CD4-positive, alpha-beta T cell treated with Interleukin-21 for 1 hour (primary cell): Measurements from ENCODE around the gene S100A10.

Source experiments
- DNase-seq: peaks from one replicate; pipeline ENCODE4 v3.0.0-alpha.2; 2020

The S100A10 gene, protein sequence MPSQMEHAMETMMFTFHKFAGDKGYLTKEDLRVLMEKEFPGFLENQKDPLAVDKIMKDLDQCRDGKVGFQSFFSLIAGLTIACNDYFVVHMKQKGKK

DNA sequence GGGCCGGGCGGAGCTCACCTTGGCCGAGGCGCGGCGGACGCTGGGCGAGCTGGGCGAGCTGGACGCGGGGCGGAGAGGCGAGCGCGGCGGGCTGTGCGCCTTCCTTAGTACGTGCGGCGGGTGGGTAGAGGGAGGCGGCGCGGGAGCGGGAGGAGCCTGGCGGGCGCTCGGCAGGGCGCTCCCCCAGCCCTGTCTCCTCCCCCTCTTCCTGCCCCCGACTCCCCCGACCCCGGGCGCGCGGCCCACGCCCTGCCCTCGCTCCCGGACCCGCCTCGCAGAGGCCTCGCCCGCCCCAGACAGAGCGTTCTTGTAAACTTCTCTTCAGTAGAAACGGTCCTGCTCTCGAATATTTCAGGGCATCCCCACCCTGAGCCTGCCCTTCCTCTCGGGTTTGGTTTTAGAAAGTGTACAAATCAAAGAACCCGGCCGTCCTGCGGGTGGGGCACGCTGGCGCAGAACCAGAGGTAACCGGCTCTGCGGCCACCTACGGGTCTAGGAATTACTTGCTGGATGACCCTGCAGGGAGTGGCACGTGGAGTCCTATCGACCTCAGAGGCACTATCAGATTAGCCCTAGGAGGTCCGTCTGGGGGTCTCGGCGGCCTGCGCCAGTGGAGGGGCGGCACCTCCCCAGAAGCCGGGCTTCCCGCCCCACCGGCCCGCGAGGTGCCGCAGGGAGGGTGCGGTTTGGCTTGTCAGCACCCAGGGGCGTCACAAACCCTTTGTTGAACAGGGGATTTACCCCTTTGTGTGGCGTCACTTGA is at the start of gene S100A10:
S100A10 (minus strand) TSS at position 126 of the 763 bp plus-strand sequence. CDS start 7,629 bp downstream, outside the sequence.
- peak; percentile 84 for DNase-seq

DNA sequence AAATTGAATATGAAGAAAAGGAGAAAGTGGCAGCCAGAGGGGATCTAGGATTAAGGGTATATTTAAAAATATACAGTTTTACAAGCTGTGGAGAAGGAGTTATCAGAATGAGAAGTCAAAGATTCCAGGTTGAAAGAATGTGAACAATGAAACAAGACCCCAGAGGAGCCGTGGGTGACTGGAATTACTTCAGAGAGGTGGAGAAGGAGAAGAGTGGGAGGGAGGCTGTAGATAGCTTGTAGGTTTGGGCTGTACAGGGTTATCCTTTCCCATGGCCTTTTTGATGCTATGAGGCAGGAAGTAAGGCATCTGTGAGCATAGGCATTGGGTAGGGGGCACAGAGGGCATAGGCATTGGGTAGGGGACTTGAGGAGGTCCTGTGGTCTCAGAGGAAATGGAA is 48.4 kb upstream of the S100A10 start:
- DNase-seq, result no peak

DNA sequence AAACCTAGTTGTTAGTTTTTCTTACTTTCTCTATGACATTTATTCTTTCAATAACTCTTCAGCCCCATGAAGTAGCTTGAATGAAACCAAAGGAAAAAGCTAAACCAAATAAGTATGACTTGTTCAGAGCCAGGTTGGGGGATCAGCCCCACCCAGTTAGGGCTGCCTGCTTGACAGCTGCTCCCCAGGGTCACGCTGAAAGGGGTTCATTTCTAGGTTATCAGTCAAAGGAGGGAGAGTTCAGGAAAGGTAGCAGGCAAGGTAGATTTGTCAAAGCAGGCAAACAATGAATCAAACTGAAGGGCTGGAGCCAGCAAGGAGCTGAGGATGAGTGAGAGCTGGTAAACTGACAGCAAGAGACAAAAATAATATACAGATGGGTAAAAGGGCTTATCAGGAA is 46.2 kb upstream of the S100A10 start:
- no peak for DNase-seq

DNA sequence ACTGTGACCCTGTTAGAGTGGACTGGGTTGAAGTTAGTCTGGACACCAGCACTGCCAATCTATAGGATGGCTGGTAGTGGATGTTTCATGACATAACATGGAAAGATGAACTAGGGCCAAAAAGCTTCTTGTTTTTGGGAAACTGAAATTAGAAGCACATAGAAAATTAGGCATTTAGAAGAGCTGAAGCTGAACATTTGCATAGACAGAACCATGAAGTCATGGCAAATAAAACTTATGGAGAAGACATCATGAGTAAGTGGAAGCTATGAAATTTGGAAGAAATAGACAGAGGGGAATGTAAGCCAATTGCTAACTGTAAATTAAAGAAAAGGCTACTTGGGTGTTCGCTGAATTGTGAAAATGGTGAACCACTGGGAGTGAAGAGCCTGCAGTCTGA is 45.8 kb upstream of the S100A10 start:
- no peak for DNase-seq

DNA sequence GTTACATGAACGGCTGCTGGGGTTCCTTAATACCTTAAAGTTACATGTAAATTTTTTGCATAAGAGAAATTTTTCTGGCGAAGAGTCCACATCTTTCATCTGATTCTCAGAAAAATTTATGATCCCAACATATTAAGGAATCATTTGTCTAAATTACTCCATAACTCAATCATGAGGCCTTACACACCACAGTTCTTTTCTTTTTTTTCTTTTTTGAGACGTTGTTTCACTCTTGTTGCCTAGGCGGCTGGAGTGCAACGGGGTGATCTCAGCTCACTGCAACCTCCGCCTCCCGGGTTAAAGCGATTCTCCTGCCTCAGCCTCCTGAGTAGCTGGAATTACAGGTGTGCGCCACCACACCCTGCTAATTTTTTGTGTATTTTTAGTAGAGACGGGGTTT is 45.2 kb upstream of the S100A10 start:
- no peak for DNase-seq

DNA sequence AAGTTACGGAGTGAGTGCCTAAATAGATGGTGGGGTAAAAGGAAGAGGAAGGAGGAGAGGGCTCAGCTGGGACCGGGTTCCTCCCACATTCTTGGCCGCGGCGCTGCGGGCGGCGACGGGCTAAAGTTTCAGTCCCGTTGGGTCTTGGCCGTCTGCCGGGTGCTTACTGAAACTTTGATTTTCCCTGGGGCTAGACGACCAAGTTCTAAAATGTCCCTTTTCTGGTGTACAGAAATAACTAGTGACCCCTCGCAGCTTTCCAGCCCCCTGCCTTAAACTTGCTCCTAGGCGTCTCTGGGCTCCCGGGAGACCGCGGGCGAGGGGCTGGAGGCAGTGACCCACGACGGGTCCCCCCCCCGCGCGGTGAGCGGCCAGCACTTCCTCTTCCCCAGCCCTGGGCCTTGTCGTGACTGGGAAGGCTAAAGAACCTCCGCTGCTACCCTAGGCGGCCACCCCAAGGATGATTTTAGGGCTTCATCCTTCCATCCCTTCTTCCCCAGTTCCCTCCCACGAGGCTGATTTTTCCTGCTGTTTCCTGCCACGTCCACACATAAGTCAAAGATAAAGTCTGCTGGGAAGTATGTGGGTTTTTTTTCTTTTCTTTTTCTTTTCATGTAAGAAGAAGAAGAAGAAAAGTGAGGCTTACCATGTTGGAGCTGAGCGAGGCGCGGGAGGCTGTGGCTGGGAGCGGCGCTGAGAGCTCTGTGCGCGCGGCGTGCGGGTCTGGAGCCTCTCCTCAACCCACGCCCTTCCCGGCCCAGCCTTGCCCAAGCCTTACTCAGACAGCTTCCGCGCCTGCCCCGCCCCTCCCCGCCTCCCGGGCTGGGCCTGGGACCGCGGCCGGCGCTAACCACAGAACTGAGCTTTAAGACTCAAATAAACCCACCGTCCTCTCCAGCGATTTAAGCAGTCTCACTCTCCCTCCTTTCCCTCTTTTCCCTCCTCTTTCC is 42.9 kb upstream of the S100A10 start, which contains the start of gene S100A11:
S100A11 (minus strand) TSS at position 738 of the 950 bp plus-strand sequence; CDS start at position 649, 89 bp downstream.
- DNase-seq, result peak; percentile 73

DNA sequence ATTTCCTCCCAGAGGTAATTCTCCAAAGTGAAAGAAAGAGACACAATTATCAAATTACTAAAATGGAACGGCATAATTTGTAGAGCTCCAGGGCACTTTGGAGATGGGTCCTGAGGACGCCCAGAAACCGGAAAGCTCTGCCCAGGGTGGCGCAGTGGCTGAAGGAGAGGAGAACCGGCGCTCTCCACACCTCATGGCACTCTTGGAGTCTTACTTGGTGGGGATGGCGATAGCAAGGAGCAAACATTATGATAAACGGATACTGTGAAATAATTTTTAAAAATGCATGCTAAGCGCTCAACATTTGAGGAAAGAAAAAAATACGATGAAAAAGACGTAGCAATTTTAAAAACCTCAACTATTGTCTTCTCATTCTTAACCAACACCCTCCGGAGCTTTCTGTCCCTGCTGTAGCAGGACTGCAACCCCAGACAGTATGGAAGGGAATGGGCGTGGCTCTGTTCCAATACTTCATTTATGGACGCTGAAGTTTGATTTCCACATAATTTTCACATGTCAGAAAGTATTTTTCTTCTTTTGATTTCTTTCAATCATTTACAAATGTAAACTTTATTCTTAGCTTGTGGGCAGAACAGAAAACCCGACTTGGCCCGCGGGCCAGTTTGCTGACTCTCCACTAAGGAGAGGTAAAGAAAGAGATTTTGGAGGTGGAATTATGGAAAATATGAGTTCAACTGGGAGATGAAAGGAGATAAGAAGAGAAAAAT is 42.0 kb upstream of the S100A10 start:
- DNase-seq, result peak; percentile 33

DNA sequence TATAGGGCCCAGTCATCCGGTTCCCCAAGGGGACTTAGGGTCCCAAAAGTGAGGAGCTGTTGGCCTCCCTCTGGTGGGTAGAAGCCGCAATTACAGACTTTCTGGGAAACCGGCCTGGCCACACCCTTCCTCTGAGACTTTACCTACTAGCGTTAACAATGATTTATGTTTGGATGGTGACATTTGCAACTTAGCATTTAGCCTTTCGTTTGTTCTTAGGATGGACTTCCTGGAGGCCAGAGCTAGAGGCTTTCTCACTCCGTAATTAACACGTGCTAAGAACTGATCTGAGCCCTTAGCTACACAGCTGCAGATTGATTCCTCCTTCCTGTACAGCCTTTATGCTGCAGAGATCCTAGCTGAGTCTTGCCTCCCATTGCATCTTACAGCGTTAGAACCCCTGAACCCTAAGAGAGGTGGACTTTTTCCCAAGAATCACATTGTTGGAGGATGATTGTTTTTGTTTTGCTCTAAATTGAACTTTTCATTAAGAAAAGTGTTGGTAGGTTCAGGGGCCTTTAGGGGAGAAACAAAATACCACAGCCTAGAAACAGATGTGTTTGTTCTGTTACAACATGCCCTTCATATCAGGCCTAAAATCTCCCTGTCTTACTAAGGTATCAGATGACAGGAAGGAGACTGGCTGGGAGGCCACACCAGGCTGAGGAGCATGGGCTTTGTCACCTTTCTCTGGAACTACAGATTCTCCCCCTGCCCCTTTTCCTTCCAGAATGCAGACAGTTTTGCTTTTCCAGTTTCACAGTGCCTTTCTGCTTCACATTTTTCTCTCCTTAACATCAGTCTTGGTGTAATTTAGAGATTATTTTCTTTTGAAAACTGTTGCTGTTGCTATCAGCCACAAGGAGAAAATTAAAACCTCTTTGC is 41.2 kb upstream of the S100A10 start:
- DNase-seq, result peak; percentile 79

DNA sequence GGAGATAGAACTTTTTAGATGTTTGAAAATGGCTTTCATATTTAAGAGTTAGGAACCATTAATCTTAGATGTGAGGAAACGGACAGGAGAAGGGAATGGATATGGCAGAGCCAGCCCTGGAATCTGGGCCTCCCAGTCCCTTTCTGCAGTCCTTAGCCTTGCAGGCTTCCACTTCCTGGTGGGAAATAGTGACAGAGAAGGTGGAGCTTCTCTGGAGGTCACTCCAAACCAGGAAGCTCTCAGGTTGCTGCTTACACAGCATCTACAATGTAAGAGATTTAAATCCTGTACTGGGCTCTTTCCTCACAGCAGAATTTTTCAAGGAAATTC is 40.6 kb upstream of the S100A10 start:
- no peak for DNase-seq

DNA sequence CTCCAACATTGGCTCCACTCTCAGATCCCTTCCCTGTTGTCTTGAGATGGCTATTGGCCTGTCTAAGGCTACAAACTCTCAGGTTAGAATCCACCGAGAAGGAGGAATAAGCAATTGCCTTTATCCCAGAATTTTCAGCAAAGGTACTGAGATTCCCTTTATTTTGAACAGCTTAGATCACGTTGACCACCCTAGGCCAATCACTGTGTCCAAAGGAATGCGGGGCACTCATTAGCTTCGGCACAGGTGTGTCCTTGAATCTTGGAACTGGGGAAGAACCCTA is 36.2 kb upstream of the S100A10 start:
- DNase-seq, result no peak

DNA sequence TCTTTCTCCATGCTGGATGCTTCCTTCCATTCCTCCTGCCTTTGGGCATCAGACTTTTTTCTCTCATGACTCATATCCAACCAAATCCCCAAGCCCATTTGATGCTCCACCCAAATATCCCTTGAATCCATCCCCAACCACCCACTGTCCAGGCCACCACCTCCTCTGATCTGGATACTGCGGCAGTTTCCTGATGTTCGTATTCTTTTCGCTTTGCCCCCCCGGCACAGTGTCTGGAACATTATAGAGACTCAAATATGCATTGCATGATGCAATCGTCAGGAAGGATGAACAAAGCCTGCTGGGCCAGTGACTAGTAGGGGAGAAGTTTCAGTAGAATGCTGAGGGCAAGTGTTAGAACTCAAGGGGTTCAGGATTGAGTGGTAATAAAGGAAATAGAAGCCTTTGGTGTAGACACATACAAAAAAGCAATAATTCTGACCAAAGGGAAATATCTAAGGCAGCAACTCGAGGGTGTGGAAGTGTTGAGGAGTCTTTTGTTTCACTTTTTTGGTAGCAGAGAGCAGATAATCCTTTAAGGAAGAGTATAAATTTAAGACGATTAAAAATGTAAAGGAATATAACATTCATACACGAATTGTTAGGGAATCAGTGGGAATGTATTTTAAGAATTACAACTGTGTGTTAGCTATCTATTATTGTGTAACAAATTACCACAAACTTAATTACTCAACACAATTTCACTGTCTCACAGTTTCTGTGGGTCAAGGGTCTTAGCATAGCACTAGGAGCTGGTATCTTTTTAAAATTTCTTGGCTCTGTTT is 35.7 kb upstream of the S100A10 start:
- DNase-seq, result no peak

DNA sequence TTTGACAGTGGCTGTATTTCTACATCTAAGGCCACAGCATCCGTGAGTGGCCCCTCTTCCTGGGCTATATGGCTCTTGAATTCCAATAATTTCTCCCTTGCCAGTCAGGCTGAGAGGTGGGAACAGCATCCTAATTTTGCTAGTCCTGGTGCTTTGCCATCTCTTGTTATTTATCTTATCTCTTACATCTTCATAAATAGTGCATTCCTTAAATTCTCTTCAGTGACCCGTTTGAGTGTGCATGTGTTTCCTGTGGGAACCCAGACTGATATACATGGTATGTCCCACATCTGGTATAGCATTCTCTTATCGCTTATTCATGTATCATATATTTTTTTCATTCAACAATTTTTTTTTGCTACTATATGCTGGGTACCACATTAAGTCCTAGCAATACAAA is 33.2 kb upstream of the S100A10 start:
- DNase-seq, result no peak

DNA sequence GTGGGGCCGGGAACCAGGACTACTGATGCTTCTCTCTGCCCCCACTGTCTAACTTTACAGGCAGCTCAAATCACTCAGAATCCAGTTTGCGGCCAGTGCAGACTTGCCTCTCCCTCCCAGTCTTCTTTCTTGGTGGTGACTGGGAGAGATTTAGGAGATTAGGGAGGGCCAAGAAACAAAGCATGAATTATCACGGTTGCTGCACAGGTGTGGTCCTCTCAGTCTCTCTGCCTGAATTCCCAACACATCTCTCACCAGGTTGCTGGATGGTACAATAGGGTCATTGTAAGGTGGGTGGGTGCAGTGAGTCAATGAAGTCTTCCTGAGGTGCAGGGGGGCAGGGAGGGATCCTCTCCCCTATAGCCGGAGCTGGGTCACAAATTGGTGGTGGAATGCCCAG is 30.6 kb upstream of the S100A10 start:
- DNase-seq, result no peak

DNA sequence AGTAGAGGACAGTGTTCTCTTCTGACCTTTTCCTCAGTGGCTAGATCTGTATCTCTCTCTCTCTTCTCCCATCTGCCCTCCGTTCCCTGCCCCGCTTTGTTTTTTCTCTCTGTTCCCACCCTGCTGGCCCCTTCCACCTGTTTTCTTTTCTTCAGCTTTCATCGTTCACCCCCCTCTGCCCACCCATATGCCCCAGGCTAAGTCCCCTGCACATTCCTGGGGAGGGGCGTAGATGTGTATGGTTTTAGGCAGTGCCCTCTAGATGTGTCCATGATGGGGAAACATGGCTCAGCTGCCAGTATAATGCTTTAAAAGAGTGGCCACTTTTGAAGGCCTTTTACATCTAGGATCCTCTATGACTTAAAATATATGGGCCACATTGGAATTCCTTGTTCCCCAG is 29.6 kb upstream of the S100A10 start:
- no peak for DNase-seq

DNA sequence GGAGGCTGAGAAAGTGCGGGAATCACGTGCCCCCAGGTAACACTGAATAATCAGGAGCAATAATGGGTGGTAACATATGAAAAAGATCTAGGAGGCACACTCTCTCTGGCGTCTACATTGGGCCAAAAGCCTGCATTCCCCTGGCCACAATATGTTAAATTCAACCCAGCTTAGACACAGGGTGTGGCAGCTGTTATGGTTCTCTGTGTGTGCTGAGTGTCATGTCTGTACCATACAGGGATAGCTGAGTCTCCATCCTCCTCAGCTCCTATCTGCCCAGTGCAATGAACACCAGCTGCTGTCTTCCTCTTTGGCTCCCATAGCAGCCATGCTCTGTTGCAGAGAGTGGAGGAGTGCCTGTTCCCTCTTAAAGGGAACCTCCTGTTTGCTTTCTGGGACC is 28.8 kb upstream of the S100A10 start:
- DNase-seq, result no peak

DNA sequence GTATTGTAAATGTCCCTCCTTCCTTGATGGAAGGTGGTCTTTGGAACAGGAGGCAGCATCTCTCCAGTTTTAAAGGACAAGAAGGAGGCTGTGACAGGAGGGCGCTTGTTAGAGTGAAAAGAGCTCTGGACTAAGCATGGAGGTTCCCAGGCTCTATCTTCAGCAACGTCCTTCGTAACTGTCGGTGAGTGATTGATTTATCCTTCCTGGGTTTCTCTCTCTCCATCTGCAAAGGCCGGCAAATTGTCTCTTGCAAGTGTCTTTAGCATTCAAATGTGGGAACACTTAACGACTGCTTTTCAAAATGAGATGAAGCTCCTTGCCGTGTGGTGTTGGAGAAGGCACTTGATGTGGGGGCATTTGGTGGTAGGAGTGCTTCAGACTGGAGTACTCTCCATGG is 27.9 kb upstream of the S100A10 start:
- no peak for DNase-seq

DNA sequence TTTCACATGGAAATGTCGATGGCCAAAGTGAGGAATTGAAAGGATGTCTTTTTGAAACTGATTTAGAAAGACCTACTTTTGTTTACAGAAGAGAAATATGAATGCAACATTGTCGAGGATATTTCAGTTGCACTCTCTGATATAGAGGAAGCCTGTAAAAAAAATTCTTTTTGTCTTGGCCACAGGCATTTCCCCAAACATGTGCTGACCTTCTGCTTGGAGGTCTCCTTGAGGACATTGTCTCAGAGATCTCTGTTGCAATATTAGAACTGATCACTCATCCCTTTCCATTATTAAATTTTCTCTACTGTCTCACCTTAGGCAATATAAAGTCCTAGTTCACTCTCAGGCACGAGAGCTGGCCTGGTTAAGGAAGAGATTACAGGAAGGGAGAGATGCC is 27.2 kb upstream of the S100A10 start:
- DNase-seq, result no peak

DNA sequence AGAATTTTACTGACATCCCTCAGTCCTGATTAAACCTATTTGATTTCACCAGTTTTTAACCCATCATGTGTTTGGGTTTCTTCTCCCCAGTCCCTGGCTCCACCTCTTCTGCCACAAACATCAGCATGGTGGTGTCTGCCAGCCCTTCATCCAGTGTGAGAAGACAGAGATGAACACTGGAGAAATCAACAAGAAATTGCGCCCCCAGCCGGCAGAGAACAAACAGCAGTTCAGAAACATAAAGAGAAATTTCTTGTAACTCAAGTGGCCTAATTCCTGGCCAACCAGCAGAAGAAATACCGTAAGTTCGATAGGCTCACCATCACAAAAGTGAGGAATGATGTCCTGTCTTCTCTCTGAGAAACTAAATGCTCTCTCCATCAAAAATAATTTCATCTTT is 24.9 kb upstream of the S100A10 start:
- DNase-seq, result no peak

DNA sequence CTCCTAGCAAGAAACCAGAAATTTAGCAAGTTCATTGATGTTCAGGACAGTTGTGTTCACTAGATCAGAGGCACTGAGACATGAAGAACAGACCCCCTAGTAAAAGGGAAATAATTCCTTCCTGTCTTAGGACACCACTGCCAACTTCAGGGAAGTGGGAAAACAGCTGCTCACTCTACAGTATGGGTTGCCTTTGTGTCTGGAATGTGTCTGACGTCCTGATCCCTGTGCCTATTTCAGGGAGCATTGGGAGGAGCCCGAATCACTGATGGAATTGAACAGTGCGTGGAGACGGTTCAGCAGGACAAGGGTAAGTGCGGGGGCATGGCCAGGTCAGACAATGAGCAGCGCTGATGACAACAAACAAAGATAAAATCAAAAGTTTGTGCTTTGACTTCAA is 22.1 kb upstream of the S100A10 start:
- no peak for DNase-seq

DNA sequence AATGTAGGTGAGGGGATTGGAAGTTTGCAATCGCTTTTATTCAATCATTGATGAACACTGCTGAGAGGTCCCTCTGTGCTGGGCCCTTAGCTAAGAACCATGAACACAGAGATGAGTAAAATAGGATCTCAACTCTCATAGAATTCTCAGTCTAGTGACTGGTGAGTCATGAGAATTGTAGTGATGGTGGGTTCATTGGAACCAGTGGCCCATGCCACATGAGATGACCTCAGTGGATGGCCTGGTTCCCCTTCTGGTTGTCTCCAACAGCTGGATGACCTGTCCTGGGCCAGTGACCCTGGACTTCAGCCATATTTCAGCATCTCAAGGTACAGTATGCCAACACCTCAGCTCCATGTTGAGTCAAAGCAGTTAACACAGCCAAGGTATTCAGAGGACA is 21.3 kb upstream of the S100A10 start:
- no peak for DNase-seq

DNA sequence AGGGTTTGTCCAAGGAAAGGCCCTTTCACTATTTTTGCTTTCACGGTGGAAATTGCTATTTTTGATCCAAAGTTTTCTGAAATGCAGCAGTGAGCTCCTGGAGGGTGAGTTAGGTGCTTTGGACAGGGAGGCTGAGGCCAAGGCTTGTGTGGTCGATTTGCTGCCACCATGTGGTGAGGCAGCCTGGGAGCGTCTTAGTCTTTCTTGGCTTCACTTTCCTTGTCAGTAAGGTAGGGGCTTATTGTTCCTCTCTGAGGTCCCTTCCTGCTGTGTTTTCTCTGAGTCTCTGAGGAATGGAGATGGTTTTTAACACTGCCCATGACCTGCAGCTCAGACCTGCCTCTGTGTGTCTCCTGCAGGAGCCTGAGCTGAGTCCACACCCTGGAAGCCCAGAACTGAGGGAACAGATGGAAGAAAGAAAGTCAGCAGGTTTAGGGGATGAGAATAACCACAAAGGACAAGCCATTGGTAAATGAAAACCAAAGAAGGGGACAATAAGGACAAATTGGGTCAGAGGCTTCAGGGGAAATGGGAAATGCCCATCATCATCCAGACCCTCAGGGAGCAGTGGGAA is 20.1 kb upstream of the S100A10 start:
- DNase-seq, result peak; percentile 41
